AG08395 (cell line): ENCODE data around the gene KRT76.

Experiments
- DNase-seq: peaks from one replicate; pipeline ENCODE4 v3.0.0; 2012; ENCODE audit warnings: mixed read lengths, low spot score

The KRT76 gene

DNA sequence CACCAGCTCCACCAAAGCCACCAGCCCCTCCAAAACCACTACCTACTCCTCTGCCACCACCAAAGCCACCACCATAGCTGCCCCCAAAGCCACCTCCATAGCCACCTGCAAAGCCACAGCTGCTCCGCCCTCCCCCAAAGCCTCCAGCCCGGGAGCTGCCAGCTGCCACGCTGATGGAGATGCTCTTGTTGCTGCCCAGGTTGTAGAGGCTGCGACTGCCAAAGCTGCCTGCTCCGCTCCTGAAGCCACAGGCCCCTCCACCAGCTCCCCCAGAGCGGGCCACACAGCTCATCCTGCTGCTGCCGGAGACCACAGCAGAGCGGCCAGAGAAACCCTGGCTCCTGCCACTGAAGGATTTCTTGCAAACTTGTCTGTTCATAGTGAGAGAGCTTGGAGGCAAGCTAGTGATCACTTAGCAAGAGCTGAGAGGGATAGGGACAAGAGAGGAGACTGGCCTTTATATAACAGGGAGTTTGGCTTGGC is at the start of gene KRT76:
KRT76 (minus strand) TSS at position 433 of the 483 bp plus-strand sequence; CDS start at position 379, 54 bp downstream.
- DNase-seq = no peak

DNA sequence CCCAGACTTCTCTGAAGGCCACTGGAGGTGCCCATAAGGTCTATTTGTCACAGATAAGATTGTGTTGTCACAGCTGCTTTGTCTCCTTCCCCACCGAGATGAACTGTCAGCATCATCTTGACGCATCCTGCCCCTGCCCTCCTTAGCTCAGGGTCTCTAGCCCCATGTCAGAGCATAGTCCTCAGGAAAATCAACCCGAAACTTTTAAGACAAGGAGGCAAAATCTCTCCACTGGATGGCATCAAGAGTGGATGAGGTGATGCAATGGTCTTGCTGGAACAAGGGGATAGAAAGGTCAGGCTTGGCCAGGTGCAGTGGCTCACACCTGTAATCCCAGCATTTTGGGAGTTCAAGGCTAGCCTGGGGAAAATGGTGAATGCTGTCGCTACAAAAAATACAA is 48.8 kb upstream of the KRT76 start:
- DNase-seq = no peak

DNA sequence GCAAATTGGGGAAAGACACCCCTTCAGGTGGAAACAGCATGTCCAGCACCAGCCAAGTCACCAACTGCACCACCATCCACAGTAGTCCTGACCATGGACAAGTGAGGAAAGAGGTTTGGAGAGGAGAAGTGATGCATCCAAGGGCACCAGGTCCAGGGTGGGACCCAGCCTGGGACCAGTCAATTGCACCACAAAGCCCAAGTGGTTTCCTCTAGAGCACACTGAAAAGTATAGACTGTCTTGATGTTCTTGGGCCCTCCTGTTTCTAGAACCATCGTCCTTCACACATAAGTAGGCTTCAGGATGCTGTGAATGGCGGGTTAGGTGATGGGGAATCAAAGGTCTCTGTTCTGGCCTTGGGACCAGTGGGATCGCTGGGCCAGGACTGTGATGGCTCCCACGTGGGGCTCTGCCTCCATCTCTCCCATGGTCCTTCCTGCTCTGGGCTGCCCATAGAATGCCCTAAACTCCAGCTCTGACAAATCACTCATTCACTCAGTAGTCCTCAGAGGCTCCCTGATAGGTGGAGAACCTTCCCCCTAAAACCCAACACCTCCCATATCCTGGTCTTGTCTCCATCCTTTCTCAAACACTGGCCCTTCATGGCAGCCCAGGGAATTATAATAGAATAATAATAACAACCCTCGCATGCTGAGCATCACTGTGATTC is 47.7 kb upstream of the KRT76 start:
- no peak for DNase-seq

DNA sequence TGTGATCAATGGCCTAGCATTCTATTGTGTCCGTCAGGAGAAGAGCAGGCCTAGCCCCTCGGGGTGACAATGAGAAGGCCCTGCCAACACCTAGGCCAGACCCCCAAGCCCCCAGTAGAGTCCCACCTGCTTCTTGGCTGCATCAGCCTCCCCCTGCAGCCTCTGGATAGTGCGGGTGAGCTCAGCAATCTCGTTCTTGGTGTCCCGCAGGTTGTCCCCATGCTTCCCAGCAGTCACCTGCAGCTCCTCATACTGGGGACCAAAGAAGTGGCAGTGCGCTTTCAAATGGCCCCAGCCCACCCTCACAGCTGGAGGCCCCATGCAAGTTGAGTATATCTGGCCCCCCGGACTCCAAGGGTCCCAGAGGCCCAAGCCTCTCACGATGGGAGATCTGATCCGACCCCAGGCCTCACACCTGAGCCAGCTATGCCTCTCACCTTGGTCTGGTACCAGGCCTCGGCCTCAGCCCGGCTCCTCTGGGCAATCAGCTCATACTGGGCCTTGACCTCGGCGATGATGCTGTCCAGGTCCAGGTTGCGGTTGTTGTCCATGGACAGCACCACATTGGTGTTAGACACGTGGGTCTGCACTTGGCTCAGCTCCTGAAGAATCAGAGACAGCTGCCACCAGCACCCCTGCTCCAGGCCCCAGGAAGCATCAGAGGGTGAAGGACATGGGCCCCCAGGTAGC is 46.8 kb upstream of the KRT76 start:
- no peak for DNase-seq

DNA sequence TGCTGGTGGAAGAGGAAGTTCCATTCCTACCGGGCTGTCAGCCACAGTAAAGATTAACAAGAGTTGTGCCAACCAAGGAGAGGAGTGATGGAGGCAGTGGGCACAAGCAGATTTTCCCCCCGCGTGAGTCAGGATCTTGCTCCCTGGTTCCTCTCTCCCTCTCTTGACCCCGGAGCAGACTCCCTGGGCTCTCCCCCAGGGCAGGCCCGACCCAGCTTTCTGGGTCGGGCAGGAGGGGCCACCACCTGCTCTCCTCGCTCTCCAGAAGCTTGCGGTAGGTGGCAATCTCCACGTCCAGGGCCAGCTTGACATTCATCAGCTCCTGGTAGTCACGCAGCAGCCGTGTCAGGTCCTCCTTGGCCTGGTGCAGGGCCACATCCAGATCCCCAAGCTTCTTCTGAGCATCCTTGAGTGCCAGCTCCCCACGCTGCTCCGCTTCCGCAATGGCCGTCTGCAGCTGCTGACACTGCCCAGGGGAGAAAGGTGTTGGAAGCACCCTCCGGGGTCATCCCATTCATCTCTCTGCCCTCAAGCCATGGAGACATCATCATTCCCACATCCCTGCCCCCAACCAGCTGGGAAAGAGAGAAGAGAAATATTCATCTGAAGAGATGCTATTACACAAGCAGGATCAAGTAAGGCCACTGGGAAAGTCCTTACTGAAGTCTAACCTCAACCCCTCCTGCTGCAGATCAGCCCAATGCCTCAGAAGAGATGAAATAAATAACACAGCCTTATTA is 45.8 kb upstream of the KRT76 start:
- no peak for DNase-seq

DNA sequence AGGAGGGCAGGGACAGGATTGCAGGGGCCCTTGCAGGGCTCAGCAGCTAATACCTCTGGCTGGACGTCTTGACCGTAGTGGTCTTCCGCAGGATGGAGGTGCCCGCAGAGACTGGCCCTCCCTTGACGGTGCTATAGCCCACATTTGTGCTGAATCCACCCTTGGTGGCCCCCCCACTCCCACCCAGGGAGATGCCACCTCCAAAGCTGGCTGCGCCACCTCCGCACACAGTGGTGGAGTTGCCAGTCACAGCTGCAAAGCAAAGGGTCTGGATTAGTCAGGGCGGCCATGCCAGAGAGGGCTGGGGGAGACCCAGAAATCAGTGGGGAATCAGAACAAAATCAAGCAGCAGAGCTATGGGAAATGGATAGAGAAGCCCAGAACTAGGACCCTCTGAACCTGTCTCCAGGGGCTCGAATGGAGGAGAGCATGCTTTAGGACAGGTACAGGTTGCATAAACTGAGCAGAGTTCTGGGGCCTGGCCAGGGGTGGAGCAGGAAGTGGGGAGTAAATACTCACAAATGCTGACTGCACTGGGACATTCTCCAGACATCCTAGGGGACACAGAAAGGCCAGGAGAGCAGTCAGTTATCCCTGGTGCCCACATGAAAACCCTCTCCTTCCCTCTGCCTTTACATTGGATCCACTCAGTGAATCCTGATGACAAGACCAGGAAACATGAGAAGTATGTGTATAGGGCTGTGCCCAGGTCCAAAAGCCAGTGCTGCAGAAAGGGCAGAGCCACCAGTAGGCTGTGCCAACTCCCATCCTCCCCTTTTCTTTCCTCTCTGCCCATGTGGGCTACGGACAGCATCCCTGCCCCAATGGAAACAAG is 44.9 kb upstream of the KRT76 start:
- DNase-seq = no peak

DNA sequence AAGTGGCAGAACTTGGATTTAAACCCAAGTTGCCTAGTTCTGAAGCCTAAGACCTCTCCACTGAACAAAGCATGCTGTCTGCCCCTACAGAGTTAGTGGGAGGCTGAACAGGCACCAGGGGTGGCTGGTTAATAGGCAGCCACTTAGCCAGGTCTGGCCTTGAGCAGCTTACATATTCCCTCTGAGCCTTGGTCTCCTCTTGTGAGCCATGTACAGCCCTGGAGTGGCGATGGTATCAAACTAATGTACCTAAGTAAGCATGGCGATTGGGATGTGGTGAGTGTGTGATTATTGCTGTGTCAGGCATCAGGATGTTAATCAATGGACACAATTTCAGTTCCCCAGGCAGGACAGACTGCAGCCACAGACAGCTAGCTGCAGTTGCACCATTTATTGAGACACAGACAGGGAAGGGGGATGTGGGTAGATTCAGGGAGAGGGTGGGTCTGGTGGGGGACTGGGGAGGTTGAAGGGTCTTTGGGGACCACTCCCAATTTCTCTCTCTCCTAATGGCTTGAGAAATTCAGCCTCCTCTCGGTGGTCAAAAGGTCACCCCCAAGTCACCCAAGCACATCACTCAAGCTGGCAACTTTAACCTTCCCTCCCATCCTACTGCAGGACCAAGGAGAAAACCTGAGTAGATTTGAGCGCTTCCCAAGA is 44.1 kb upstream of the KRT76 start:
- no peak for DNase-seq

DNA sequence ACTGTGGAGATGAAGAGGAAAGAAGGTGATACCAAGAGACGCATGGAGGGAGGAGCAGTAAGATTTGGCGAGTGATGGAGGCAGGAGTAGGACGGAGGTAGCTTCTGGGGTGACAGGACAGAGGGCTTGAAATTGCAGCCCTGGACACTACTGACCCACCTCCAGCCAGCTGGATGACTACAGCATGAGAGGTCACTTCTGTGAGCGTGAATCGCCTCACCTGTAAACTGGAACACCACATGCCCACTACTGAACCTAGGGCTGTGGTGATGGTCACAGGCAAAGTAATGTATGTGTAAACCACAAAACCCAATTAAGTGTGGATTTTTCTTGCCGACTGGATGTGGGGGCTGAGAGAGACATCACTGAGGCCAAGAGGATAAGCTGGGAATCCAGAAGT is 43.4 kb upstream of the KRT76 start:
- no peak for DNase-seq

DNA sequence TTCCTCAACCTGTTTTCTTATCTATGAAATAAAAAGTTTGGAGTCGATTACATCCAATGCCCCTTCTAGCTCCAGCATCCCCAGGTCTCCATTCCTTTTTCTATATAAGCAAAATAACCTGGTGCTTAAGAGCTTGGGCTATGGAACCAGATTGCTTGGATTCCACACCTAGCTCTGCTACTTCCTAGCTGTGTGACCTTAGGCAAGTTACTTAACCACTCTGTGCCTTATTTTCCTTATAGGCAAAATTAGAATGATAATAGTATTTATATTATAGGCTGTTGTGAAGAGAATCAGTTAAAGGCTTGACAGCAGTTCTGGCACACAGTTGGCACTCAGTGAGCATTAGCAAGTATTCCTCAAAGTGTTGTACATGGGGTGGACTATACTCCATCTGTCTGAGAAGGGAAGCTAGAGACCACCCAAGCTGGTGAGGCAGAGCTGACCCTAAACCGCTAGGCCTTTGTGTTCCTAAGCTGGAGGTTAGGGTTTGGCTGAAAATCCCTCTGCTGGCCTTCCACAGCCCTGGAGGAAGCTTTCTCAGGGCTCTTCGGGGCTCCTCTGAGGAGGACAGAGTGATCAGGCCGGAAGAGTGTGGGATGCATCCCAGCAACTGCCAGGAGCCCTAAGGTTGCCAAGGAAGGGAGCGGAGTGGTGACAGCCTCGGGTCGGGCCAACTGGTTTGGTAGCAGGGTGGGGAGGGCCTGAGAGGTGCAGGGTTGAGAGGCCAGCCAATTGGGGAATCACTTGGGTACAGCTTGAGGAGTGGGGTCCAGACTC is 42.8 kb upstream of the KRT76 start:
- no peak for DNase-seq

DNA sequence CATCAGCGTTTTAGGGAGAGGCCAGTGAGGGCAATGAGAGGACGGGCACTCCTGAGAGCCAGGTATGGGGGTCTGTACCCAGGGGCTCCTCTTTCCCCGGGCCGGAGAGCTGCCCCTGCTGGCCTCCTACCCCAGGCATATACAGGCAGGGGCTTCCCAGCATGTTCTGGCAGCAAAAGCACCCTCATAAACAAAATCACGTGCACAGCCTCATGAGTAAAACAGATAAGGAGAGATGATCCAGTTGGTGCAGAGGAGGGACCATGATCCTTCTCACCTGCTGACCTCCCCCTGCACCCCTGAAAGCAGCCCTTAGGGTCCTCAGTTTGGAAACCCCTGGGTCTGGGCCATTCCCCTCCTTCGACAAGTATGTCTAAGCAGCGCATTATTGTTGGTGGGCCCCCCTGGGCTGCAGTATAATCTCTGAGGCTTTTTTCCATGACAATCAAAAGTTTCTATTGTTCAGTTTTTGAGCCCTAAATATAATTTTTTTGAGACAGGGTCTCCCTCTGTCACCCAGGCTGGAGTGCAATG is 41.8 kb upstream of the KRT76 start:
- no peak for DNase-seq

DNA sequence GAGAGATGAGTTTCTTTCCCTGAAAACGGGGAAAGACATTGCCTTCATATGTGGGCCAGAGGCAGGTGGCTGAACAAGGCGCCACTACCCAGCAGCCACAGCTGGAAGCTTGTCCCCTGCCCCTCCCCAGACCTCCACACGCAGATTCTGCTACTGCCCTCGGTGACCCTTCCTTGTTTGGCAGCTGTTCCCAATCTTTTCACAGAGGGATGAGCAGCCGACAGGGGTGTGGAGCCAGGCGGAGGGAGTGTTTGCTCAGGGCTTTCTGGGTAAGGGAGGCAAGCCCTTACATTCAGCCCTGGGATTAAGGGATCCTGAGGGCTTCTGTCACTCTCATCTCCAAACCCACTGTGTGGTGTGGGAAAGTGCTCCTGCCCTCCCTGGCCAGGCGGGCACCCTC is 41.2 kb upstream of the KRT76 start:
- no peak for DNase-seq

DNA sequence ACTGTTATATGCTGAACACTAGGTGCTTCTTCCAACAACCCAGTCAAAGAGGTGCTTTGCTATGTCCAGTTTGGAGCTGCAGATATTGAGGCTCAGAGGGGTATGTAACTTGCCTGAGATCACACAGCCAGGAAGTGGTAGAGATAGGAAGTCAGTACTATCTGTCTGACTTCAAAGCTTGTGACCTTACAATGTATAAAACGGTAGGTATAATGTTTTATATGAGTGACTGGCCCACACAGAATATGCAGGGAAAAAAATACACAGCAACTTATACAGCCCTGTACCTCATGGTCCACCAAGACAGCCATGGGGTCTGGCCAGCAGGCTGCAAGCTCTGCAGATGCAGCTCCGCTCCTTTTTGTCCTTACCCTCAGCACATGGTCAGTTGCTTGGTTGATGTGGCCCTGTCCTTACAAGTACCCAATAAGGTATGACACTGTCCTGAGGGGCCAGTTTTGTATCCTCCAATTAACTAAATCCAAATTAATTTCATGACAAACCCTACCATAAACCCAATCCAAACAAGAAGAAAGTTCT is 40.6 kb upstream of the KRT76 start:
- DNase-seq = no peak

DNA sequence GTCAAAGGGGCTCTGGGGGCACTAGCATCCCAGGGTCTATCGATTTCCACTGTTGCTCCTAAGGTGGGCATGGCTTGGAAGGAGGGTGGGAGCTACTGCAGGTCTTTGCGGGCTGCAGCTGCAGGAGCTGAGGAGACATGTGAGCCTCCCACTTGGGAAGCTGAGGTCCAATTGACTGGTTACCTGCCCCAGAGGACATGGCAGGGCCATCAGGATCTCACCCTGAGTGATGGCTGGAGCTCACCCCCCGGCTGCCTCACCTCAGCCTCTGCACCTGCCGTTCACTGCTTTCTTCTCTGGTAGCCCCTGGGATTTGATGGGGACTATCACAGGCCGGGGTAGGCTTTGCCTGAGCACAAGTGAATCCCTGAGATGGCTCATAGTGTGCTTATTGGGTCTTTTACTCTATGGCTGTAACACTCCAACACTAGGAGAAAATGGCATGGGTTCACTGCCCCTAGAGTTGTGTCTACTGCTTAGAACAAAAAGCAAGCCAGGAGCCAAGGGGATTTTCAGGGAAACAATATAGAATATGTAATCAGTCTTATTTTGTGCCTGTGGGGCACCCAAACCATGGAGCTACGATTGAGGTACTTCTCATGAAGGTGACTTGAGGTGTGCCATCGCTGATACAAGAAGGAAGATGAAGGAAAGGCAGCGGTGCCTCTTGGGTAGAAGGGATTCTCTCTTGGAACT is 40.0 kb upstream of the KRT76 start:
- no peak for DNase-seq

DNA sequence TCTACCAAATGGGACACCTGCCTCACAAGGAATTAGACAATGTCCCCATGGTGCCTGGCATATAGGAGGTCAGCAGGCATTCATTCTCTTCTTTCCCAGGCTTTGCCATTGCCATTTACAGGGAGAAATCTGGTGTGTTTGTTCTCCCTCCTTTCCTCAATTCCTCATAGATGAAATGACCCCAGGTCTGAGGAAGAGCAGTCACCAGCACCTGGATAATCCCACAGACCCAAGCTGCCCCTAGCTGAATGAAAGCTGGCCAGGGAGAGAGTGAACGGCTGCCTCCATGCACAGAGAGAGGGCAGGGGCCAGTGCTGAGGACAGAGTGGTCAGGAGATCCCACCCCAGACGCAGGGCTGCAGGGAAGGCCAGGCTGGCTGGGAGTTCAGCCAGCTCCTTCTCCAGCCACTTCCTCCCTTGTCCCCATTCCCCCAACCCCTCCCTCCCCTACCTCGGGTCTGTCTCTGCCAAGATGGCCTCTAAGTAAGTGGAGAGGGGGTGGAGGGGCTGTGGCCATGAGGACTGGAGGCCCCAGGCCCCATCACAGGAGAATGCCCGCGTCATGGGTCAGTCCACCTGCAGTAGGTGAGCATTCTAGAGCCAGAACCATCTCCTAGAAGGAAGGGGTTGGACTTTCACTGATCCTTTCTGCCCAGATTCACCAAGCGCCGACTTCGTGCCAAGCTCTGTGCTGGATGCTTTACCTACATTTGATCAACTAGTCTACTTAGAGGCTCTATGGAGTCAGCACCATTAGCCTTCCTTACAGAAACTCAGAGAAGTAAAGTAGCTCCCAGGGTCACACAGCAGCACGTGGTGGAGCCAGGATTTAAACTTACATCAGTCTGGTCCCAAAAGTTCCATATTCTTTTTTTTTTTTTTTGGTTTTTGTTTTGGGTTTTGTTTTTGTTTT is 38.8 kb upstream of the KRT76 start:
- no peak for DNase-seq

DNA sequence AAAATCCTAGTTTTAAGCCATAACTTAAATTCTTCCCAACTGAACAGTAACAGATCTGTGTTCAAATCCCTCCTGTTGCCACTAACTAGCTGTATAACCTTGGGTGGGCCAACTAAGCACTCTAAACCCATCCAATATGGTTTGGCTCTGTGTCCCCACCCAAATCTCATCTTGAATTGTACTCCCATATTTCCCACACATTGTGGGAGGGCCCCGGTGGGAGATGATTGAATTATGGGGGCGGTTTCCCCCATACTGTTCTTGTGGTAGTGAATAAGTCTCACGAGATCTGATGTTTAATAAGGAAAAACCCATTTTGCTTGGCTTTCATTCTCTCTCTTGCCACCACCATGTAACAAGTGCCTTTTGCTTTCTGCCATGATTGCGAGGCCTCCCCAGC is 38.0 kb upstream of the KRT76 start:
- no peak for DNase-seq

DNA sequence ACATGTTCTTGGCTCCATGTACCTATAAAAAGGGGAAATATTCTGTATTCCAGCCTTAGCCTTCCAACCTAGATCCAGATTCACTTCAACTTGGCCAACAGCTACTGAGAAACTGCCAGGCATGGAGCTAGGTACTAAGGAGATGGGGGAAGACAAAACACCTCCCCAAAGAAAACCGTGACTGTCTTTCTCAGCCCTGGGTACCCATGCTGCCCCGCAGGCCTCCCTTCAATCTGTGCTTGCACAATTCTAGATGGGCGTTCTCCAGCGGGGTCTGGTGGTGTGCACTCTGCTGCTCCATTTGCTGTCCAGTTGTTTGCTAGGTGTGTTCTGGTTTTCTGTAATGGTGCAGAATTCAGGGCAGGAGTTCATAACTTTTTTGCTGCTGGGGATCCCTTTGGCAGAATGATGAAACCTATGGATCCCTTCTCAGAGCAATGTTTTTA is 37.6 kb upstream of the KRT76 start:
- no peak for DNase-seq

DNA sequence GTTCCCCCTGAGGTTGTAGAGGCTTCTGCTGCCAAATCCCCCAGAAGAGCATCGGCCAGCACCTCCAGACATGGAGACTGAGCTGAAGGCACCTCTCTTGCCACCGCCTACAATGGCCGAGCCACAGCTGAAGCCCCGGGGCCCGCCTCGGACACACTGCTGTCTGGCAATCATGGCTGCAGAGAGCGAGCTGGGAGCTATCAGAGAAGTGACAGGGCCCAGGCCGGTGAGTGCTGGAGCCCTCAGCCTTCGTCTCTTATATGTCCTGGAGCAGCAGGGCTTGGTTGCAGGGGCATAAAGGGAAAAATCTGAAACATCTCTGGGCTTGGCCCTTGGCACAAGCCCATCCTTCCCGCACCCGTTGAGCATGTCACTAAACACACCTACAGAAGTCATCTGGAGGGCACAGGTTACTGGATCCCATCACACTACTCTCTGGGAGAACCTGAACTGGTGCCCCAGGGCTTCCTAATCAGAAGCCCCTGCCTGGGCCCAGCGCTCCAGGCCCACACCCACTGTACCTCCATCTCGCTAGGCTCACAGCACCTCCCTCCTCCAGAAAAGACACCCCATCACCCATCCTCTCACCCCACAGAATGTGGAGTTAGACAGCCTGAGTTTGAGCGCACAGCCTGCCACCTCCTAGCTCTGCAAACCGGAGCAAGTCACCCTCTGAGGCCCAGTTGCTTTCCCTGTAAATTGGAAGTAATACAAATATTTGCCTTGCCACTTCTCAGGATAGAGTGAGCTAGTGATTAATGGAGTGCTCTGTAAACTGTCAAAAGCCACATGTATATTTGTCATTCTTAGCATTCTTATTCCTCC is 37.0 kb upstream of the KRT76 start, which contains the start of gene KRT4:
KRT4 (minus strand) TSS at position 232 of the 825 bp plus-strand sequence; CDS start at position 174, 58 bp downstream.
- peak; percentile 25 for DNase-seq
